Neural cell (in vitro differentiated cells): ENCODE measurements around the gene RNASE13.

Experiments
- EP300 ChIP-seq: fragments of 450-650 bp; conservative IDR thresholded peaks from 2 replicates; pipeline ENCODE4 v1.6.1; 2014; ENCODE audit warnings: antibody characterized with exemption, mild to moderate bottlenecking, moderate library complexity; ENCODE audit not compliant: poor library complexity, severe bottlenecking
- EZH2 ChIP-seq: fragments of 200-600, 300-800 bp; shearing (Covaris generic), sonication (generic); IDR thresholded peaks from 2 replicates; pipeline ENCODE4 v1.6.1; 2014; ENCODE audit warnings: antibody characterized with exemption, low read length, borderline replicate concordance, mild to moderate bottlenecking; ENCODE audit not compliant: insufficient read depth, poor library complexity, severe bottlenecking
- POLR2AphosphoS5 ChIP-seq: IDR thresholded peaks from 2 replicates; pipeline ENCODE4 v1.6.1; 2012
- SMC3 ChIP-seq: fragments of 450-650 bp; conservative IDR thresholded peaks from 2 replicates; pipeline ENCODE4 v1.6.1; 2014; ENCODE audit warnings: antibody characterized with exemption, mild to moderate bottlenecking, moderate library complexity; ENCODE audit not compliant: poor library complexity
- TAF1 ChIP-seq: IDR thresholded peaks from 2 replicates; pipeline ENCODE4 v1.6.1; 2012; ENCODE audit warnings: low read depth
- TF ChIP-seq, protein P1 (sequence below): fragments of 450-650 bp; IDR thresholded peaks from 2 replicates; pipeline ENCODE4 v1.5.1; 2014; ENCODE audit warnings: antibody characterized with exemption, mild to moderate bottlenecking, moderate library complexity; ENCODE audit not compliant: poor library complexity, severe bottlenecking
- TF ChIP-seq, protein P2 (sequence below): IDR thresholded peaks from 2 replicates; pipeline ENCODE4 v1.6.1; 2012; ENCODE audit warnings: borderline replicate concordance

DNA sequence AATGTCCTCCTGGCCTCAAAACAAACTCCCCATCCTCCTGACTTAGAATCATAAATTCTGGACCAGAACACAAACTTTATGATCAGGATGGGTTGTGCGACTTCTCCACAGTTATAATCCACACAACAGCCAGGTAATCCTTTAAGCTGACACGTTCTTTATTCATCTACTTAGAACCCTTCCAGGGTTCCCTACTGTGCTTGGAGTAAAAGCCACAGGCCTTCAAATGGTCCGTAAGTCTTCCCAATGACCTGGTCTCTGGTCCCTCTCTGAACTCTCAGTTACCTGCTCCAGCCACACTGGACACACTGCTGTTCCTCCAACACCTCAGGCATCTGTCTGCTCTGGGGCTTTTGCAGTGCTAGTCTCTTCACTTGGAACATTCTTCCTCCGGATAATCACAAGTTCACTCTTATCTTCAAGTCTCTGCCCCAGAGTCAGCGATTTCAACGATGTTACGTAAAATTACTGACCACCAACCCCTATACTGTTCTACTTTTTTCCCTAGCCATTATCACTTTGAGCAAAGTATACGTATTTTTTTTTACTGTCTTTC, 5.8 kb upstream of the RNASE13 start:
- TF ChIP-seq, protein P1, sequence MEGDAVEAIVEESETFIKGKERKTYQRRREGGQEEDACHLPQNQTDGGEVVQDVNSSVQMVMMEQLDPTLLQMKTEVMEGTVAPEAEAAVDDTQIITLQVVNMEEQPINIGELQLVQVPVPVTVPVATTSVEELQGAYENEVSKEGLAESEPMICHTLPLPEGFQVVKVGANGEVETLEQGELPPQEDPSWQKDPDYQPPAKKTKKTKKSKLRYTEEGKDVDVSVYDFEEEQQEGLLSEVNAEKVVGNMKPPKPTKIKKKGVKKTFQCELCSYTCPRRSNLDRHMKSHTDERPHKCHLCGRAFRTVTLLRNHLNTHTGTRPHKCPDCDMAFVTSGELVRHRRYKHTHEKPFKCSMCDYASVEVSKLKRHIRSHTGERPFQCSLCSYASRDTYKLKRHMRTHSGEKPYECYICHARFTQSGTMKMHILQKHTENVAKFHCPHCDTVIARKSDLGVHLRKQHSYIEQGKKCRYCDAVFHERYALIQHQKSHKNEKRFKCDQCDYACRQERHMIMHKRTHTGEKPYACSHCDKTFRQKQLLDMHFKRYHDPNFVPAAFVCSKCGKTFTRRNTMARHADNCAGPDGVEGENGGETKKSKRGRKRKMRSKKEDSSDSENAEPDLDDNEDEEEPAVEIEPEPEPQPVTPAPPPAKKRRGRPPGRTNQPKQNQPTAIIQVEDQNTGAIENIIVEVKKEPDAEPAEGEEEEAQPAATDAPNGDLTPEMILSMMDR, result peak; percentile 18
- TF ChIP-seq EZH2 (no peak), POLR2AphosphoS5 (no peak), TAF1 (no peak), EP300 (no peak), SMC3 (peak; percentile 6)
- TF ChIP-seq, protein P2, sequence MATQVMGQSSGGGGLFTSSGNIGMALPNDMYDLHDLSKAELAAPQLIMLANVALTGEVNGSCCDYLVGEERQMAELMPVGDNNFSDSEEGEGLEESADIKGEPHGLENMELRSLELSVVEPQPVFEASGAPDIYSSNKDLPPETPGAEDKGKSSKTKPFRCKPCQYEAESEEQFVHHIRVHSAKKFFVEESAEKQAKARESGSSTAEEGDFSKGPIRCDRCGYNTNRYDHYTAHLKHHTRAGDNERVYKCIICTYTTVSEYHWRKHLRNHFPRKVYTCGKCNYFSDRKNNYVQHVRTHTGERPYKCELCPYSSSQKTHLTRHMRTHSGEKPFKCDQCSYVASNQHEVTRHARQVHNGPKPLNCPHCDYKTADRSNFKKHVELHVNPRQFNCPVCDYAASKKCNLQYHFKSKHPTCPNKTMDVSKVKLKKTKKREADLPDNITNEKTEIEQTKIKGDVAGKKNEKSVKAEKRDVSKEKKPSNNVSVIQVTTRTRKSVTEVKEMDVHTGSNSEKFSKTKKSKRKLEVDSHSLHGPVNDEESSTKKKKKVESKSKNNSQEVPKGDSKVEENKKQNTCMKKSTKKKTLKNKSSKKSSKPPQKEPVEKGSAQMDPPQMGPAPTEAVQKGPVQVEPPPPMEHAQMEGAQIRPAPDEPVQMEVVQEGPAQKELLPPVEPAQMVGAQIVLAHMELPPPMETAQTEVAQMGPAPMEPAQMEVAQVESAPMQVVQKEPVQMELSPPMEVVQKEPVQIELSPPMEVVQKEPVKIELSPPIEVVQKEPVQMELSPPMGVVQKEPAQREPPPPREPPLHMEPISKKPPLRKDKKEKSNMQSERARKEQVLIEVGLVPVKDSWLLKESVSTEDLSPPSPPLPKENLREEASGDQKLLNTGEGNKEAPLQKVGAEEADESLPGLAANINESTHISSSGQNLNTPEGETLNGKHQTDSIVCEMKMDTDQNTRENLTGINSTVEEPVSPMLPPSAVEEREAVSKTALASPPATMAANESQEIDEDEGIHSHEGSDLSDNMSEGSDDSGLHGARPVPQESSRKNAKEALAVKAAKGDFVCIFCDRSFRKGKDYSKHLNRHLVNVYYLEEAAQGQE, result no peak
